NB4 (cell line): ENCODE measurements around the gene TSEN15.

ENCODE experiments used
- DNase-seq: peaks from one replicate; pipeline ENCODE4 v3.0.0; 2010; ENCODE audit warnings: low read depth
- H3K4me3 ChIP-seq: one replicate; pipeline ENCODE4 v1.5.1; 2011; ENCODE audit warnings: mild to moderate bottlenecking, low read depth, low read length, moderate library complexity
- MYC ChIP-seq: IDR thresholded peaks from 2 replicates; pipeline ENCODE4 v1.6.1; 2011; ENCODE audit warnings: low read depth, low read length
- POLR2A ChIP-seq: IDR thresholded peaks from 2 replicates; pipeline ENCODE4 v1.6.1; 2011; ENCODE audit warnings: mild to moderate bottlenecking; ENCODE audit not compliant: insufficient read length; ENCODE audit errors: extremely low read depth
- TF ChIP-seq, protein P1 (sequence below): IDR thresholded peaks from one replicate; pipeline ENCODE4 v1.5.1; 2012; ENCODE audit warnings: low read depth, low read length
- TF ChIP-seq, protein P2 (sequence below): IDR thresholded peaks from 2 replicates; pipeline ENCODE4 v1.6.1; 2011; ENCODE audit warnings: low read depth, low read length

Gene TSEN15

DNA sequence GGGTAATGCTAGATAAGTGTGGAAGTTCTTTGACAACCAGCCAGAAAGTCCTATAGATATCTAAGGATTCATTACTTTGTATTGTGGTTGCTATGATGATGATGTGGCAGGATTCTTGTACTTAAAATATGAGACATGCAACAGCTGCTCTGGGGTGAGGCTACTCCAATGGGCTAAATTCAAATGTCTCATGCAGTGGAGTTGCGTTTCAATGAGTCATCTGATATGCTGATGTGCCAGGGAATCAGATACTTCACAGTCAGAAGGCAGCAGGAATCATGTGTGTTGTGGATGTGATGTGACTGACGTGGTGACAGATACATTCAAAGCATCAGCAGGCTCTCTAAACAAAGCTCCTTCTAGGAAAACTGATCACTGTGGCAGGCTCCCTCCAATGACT, 66.5 kb downstream of the TSEN15 start:
- TF ChIP-seq POLR2A = no peak
- TF ChIP-seq, protein P1, sequence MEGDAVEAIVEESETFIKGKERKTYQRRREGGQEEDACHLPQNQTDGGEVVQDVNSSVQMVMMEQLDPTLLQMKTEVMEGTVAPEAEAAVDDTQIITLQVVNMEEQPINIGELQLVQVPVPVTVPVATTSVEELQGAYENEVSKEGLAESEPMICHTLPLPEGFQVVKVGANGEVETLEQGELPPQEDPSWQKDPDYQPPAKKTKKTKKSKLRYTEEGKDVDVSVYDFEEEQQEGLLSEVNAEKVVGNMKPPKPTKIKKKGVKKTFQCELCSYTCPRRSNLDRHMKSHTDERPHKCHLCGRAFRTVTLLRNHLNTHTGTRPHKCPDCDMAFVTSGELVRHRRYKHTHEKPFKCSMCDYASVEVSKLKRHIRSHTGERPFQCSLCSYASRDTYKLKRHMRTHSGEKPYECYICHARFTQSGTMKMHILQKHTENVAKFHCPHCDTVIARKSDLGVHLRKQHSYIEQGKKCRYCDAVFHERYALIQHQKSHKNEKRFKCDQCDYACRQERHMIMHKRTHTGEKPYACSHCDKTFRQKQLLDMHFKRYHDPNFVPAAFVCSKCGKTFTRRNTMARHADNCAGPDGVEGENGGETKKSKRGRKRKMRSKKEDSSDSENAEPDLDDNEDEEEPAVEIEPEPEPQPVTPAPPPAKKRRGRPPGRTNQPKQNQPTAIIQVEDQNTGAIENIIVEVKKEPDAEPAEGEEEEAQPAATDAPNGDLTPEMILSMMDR = no peak
- TF ChIP-seq, protein P2, sequence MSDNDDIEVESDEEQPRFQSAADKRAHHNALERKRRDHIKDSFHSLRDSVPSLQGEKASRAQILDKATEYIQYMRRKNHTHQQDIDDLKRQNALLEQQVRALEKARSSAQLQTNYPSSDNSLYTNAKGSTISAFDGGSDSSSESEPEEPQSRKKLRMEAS = no peak
- TF ChIP-seq MYC = no peak
- H3K4me3 ChIP-seq = no peak overlapping the region
- DNase-seq = no peak
